GM19240 (cell line): ENCODE results near the gene ACHE.
"Not testable (repeated sequence)": the region's sequence is repeated elsewhere in the genome, so short reads cannot be mapped to it uniquely, and the experiment has no call there.

Experiments
- DNase-seq: peaks from one replicate; pipeline ENCODE4 v3.0.0; 2011; ENCODE audit warnings: low spot score; ENCODE audit not compliant: insufficient read length

Gene ACHE

DNA sequence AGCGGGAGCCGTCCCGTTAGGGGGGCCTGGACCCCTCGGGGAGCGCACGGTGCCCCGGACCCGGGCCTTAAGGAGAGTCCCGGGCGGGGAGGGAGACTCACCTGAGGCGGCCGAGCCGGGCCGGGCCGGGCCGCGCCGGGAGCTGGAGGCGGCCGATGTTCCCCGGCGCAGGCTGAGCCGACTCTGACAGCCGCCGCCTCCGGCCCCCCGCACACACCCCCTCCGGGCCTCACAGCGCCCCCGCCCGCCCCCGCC lies at the start of gene ACHE:
TSS of gene ACHE (minus strand) at position 188 of the 255 bp plus-strand sequence. CDS start 1,656 bp downstream, outside the sequence.
- DNase-seq = no peak

DNA sequence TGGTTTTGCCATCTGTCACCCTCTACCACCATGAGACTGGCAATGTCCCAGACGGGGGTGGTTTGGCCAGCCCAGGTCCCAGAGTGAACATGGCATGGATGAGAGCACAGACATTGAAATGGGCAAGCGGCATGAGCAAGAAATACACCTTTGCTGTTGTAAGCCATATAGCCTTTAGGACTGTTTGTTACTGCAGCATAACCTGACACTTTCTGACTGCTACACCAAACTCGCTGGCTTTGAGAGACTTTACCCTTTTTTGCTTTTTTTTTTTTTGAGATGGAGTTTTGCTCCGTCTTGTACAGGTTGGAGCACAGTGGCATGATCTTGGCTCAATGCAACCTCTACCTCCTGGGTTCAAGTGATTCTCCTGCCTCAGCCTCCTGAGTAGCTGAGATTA lies 48.5 kb upstream of the ACHE start:
- DNase-seq = no peak

DNA sequence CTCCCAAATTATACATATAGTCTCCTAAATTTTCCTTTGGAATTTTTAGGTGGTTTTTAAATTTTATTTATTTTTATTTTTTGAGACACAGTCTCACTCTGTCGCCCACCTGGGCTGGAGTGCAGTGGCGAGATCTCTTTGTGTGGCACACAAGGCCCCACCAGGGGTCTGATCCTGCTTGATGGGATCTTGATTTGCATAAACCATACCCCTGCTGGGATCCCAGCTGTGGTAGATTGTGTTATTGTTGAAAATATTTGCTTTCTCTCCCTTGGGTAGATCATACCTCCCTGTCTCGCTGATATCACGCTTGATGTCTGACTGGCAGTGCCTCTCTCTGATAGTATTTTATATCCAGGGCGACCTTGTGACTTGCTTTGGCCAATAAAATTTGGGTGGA lies 48.0 kb upstream of the ACHE start:
- DNase-seq = no peak

DNA sequence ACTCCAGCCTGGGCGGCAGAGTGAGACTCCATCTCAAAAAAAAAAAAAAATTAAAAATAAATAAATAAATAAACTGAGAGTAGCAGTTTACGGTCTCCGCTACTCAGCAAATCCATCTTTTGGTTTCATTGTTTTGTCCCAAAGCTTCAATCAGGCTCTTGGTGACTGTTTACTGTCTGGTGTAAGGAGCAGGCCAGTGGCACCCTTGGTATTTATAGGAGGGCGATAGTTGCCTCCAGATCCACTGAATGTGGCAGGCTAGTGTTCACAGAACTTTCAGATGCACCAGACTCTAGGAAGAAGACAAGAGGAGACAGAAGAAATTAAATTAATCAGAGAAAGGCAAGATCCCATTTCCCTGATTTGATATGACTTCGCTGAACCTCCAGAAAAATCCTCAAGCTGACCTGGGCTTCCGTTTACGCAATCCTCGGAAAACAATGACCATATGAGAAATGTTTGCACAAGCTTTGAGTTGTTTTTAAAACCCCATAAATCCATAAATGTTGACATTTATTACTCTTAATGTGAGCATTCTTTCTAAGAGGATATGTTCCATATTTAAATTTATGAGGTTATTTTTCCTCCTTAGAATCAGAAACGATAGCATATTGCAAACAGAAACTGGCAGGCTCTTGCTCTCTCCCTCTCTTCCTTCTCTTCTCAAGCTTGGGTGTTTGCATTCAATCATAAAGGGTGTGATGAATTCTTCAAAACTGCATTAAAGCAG lies 46.5 kb upstream of the ACHE start:
- DNase-seq = no peak

DNA sequence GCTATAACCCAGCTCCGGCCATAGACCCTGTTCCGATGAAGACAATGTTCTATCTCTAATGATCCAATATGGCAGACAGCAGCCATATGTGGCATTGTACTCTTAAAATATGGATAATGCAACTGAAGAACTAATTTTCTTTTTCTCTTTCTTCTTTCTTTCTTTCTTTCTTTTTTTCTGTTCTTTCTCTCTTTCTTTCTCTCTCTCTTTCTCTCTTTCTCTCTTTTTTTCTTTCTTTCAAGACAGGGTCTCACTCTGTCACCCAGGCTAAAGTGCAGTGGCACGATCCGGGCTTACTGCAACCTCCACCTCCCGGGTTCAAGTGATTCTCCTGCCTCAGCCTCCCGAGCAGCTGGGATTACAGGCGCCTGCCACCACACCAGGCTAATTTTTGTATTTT lies 40.5 kb upstream of the ACHE start:
- DNase-seq = not testable (repeated sequence)

DNA sequence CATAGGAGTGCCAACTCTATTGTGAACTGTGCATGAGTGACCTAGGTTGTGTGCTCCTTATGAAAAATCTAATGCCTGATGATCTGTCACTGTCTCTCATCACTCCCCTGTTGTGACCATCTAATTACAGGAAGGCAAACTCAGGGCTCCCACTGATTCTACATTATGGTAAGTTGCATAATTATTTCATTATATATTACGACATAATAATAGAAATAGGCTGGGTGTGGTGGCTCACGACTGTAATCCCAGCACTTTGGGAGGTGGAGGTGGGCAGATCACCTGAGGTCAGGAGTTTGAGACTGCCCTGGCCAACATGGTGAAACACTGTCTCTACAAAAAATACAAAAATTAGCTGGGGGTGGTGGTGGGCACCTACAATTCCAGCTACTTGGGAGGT lies 39.7 kb upstream of the ACHE start:
- DNase-seq = not testable (repeated sequence)

DNA sequence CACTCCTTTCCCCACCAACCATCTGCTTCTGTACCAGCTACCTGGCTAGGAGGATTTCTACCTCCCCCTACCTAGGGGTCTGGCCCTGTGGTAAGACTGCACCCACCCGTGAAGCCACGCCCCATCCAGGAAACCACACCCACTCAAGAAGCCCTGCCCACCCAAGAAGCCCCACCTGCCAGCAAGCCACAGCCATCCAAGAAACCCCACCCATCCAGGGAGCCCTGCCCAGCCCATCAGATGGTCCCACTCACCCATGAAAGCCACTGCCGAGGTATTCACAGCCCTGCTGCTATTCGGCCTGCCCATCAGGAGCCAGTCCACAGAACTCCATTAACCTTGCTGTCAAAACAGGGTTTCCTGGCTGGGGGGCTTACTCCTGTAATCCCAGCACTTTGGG lies 38.0 kb upstream of the ACHE start:
- no peak for DNase-seq

DNA sequence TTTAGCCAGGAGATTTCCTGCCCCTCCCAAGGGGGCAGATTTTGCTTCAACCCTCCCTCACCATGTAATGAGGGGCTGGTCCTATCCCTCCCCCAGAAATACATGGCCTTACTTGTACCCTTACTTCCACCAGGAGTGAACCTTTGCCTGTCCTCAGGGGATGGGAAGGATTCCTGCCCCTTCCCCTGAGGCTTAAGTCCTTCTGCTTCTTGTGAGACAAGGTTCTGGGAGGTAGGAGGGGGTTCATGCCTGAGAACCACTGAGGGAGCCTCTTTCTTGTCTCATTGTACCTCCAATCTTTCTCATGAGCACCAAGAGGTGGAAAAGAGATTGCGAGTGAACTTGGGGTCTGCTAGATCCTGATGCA lies 34.1 kb upstream of the ACHE start:
- no peak for DNase-seq

DNA sequence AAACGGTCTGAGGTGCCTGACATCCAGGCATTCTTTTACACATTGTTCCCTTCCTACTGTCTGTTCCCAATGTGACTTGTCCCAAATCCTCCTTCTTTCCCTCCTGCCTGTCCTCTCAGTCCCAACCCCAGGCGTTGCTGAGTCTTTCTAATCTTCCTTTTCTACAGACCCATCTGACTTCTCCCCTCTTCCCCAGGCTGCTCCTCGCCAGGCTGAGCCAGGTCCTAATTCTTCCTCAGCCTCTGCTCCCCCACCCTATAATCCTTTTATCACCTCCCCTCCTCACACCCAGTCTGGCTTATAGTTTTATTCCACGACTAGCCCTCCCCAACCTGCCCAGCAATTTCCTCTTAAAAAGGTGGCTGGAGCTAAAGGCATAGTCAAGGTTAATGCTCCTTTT lies 27.9 kb upstream of the ACHE start:
- not testable (repeated sequence) for DNase-seq

DNA sequence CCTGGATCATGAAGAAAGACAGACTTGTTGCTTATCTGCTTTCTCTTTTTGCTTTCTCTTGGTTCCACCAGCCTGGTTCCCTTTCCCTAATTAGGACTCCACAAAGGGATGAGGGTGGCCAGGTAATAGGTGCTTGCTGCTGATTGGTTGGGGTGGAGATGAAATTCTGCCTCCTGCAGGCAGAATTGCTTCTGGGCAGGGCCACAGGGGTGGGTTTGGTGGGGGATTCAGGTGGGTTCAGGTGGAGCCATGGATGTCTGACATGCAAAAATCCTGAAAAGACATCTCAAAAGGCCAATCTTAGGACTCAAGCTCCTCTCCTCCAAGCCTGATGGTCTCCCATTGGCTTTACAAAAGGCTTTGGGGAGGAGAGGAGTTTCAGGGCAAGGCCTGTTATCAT lies 25.4 kb upstream of the ACHE start:
- DNase-seq = no peak

DNA sequence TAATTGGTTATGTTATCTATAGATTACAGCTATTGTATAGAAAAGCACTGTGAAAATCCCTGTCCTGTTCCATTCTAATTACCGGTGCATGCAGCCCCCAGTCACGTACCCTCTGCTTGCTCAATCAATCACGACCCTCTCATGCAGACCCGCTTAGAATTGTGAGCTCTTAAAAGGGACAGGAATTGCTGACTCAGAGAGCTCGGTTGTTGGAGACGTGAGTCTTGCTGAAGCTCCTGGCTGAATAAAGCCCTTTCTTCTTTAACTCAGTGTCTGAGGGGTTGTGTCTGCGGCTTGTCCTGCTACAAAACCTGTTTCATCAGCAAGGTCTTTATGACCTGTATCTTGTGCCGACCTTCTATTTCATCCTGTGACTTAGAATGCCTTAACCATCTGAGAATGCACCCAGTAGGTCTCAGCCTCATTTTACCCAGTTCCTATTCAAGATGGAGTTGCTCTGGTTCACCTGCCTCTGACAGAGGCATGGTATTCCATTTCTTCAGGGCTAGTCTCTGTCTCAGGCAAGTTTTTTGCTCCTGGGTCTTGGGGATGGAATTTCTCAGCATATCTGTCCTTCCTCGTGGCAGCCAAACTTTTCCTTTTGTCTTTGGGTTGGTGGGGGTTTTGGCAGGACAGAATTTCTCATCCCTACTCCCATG lies 24.2 kb upstream of the ACHE start:
- DNase-seq = not testable (repeated sequence)

DNA sequence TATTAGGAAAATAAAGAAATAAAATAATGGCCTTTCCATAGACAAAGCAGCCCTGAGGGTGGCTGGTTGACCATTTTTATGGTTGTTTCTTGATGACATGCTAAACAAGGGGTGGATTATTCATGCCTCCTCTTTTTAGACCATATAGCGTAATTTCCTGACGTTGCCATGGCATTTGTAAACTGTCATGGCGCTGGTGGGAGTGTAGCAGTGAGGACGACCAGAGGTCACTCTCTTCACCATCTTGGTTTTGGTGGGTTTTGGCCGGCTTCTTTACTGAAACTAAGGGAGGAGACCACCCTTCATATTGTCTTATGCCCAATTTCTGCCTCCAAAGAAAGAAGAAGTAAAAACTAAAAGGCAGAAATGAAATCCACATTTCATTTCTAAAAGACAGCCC lies 23.6 kb upstream of the ACHE start:
- not testable (repeated sequence) for DNase-seq

DNA sequence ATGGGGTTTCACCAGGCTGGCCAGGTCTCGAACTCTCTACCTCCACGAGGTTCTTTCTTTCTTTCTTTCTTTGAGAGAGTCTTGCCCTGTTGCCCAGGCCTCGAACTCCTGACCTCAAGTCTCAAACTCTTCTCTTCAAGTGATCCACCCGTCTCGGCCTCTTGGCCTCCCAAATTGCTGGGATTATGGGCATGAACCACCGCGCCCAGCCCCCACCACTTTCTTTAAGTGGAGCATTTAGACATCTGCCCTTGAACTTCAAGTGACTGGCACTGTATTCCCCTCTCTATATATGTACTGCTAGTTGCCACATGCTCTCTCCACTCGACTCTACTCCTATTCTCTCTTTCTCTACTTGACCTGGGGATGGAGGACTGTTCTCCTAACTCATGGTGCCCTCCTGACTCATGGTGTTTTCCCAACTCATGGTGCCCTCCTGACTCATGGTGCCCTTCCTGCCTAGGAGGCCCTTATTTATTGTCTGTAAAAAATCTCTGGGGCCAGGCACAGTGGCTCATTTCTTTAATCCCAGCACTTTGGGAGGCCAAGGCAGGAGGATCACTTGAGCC lies 19.3 kb upstream of the ACHE start:
- no peak for DNase-seq

DNA sequence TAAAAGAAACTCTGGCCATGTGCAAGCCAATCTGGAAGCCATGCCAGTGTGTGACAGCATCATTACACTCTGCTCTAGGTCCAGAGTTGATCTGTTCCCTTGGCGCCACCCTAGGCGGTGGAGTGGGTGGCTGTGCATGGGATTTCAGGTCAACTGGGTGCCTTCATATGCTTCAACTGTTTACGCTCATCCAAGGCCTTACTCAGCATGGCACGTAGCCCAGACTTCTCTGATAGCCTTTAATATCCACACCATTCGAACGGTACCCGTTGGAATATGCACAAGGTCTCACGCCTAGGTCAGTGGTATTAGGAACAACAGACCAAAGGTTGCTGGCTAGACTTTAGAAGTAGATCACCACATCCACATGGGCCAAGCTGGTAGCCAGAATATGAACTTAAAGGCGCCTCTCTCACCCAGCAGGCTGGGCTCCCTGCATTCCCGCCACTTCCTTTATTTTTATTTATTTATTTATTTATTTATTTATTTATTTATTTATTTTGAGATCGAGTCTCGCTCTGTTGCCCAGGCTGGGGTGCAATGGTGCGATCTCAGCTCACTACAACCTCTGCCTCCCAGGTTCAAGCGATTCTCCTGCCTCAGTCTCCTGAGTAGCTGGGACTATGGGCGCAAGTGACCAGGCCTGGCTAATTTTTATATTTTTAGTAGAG lies 18.7 kb upstream of the ACHE start:
- no peak for DNase-seq

DNA sequence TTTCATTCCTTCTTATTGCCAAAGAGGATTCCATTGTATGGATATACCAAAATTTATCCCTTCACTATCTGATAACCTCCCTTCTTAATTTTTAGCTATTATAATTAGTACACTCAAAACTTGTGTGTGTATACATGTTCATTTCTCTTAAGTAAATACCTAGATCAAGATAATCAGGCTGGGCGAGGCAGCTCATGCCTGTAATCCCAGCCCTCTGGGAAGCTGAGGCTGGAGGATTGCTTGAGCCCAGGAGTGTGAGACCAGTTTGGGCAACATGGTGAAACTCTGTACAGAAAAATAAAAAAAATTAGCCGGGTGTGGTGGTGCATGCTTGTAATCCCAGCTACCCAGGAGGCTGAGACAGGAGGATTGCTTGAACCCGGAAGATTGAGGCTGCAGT lies 15.8 kb upstream of the ACHE start:
- no peak for DNase-seq

DNA sequence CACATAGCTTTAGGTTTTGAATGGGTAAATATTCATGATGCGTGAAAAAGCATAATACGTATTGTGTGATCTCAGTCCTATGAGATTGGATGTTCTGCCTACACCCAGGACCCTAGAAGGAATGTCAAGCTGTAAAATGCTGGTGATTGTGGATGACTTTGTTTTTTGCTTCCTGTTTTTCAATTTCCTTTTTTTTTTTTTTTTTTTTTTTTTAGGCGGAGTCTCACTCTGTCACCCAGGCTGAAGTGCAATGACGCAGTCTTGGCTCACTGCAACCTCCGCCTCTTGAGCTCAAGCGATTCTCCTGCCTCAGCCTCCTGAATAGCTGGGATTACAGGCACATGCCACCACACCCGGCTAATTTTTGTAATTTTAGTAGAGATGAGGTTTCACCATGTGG lies 14.8 kb upstream of the ACHE start:
- DNase-seq = not testable (repeated sequence)

DNA sequence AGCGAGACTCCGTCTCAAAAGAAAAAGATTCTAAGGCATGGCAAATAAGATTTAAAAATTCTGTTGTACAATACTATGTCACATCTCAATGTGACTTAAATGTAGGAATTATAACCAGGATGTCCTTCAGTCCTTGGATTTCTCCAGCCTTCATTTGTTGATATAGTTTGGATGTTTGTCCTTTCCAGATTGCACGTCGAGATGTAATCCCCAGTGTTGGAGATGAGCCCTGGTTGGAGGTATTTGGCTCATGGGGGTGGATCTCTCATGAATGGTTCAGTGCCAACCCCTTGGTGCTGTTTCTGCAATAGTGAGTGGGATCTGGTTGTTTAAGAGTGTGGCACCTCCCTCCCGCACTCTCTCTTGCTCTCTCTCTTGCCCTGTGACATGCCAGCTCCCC lies 12.8 kb upstream of the ACHE start:
- no peak for DNase-seq

DNA sequence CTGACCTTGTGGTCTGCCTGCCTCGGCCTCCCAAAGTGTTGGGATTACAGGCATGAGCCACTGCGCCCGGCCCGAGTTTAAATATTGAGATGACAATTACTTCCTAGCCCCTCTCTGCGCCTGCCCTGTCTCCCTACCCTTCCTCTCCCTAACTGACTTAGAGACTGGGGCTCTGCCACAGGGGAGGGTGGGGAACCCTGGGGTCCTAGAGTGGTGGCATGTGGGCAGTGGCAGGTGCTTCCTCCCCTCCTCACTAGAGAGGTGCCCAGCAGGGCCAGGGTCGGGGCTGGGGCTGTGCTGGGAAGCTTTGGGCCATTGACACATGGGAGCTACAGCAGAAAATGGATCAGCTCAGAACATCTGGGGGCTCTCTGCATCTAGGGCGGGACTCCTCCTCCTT lies 7.0 kb upstream of the ACHE start:
- DNase-seq = no peak

DNA sequence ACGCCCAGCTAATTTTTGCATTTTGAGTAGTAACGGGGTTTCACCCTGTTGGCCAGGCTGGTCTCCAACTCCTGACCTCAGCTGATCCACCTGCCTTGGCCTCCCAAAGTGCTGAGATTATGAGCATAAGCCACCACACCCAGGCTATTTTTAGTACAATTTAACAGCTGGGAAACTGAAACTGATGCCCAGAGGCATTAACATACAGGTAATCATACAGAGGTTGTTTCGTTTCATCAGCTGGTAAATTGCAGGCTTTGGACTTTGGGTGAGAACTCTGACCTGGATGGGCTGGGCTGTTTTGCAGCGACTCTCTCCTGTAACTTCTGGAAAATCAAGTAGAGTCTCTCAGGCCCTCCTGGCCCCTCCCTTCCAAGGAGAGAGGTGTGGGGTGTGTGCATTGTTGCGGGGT lies 6.2 kb upstream of the ACHE start:
- DNase-seq = no peak

DNA sequence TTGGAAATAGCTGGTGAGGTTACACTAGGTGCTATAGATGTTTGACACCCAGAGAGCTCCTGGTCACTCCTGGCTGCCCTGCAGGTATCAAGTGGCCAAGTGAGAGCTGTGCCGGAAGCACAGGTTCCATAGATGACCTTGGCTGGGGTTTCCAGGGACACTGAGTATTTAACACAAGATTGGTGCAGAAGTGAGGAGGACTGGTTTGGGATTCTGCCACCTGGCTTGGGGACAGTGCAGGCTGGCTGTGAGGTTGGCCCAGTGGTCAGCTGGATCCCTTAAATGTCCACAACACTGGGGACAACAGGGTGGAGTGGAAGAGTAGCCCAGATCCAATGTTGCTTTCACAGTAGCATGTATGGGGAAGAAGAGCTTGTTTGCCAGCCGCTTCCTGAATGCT lies 5.3 kb upstream of the ACHE start:
- no peak for DNase-seq

DNA sequence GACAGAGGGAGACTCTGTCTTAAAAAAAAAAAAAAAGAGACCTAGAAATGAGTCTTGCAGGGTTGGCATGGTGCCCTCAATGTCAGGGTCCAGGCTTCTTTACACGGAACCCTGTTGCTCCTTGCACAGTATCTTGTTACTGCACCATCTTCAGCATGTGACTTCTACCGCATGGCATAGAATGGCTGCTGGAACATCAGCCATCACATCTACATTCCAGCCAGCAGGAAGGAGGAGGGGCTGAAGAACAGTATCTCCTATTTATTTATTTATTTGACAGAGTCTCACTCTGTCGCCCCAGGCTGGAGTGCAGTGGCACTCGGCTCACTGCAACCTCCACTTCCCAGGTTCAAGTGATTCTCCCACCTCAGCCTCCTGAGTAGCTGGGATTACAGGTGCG lies 3.7 kb upstream of the ACHE start:
- no peak for DNase-seq

DNA sequence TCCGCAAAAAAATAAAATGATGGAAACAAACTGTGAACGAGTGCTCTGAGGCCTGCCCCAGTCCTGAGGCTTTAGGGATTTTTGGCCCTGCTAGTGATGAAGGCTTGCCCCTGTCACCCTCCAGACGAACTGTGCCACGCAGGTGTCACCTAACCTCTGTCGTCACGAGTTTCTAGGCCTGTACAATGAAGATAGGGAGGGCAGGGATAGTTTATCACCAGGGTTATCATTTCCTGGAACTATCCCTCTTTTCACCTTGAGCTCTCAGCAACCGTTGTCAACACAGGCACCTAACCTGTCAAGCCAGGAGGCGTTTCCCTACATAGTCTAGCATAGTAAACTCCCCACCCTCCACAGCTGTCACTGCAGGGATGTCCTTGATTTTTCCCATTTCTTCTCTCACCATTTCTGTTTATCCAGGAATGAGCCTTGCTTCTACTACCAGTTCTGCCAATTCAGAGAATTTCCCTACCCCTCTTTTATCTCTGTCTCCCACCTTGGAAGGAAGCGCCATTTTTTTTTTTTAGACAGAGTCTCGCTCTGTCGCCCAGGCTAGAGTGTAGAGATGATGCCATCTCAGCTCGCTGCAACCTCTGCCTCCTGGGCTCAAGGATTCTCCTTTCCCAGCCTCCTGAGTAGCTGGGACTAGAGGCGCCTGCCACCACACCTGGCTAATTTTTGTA lies 2.2 kb upstream of the ACHE start:
- no peak for DNase-seq
